NCI-H2227 (cell line): ENCODE results near the gene FHIP2A.
"Not testable (repeated sequence)": the region's sequence is repeated elsewhere in the genome, so short reads cannot be mapped to it uniquely, and the experiment has no call there.

Experiments used
- DNase-seq: peaks from one replicate; lab custom pipeline; 2025; ENCODE audit not compliant: unreplicated experiment; lab: John Stamatoyannopoulos, UW

Gene FHIP2A

GRCh38 chr10:114856544-114857287 lies 35.1 kb downstream of the FHIP2A start:
- DNase-seq: no peak

- not testable (repeated sequence) for DNase-seq
Measured at GRCh38 chr10:114857288-114857565, 35.6 kb downstream of the FHIP2A start.

- DNase-seq: no peak
Measured at GRCh38 chr10:114857922-114858629, 36.5 kb downstream of the FHIP2A start.

- no peak for DNase-seq
Measured at GRCh38 chr10:114859222-114859621, 37.6 kb downstream of the FHIP2A start.

GRCh38 chr10:114862456-114862855 lies 40.9 kb downstream of the FHIP2A start:
- DNase-seq: no peak

- DNase-seq: no peak
Measured at GRCh38 chr10:114867365-114867764, 45.8 kb downstream of the FHIP2A start.

- DNase-seq: peak; percentile 2
Measured at GRCh38 chr10:114868870-114869519, 47.4 kb downstream of the FHIP2A start.

- DNase-seq: no peak
Measured at GRCh38 chr10:114869520-114869892, 47.9 kb downstream of the FHIP2A start.

GRCh38 chr10:114870486-114870885 lies 48.9 kb downstream of the FHIP2A start:
- peak; percentile 7 for DNase-seq

- DNase-seq: no peak
Measured at GRCh38 chr10:114871379-114871778, 49.8 kb downstream of the FHIP2A start.
